Chondrocyte (in vitro differentiated cells): Measurements from ENCODE around the gene SH3BP1. TPM values are rescaled to one million over a fixed set of nuclear protein-coding genes. Genes with fewer than 3 reads are reported as not detected.

Source experiments
- DNase-seq: peaks from one replicate; pipeline ENCODE4 v3.0.0; 2021; ENCODE audit warnings: mixed read lengths, low spot score
- H3K27ac Mint-ChIP-seq: one replicate; pipeline ENCODE4 v1.8.0; 2021; ENCODE audit warnings: mild to moderate bottlenecking, moderate library complexity, mixed read lengths; ENCODE audit not compliant: unreplicated experiment
- H3K27me3 Mint-ChIP-seq: 2 replicates; pipeline ENCODE4 v1.8.0; 2021; ENCODE audit warnings: low read depth, mixed read lengths
- H3K36me3 Mint-ChIP-seq: 2 replicates; pipeline ENCODE4 v1.8.0; 2021; ENCODE audit warnings: low read depth, mixed read lengths
- H3K4me1 Mint-ChIP-seq: 2 replicates; pipeline ENCODE4 v1.8.0; 2021; ENCODE audit warnings: low read depth, mild to moderate bottlenecking, mixed read lengths
- H3K4me3 Mint-ChIP-seq: one replicate; pipeline ENCODE4 v1.8.0; 2021; ENCODE audit warnings: mild to moderate bottlenecking, moderate library complexity, mixed read lengths; ENCODE audit not compliant: unreplicated experiment
- H3K9me3 Mint-ChIP-seq: 2 replicates; pipeline ENCODE4 v1.8.0; 2021; ENCODE audit warnings: low read depth, mixed read lengths
- CTCF ChIP-seq: fragments of 200-600 bp; sonication (generic); IDR thresholded peaks from 2 replicates; pipeline ENCODE4 v1.5.0; 2021; ENCODE audit warnings: antibody characterized with exemption, mild to moderate bottlenecking, moderate library complexity
- total RNA-seq: library from RNA; stranded (reverse); gene quantifications from 3 replicates; pipeline ENCODE4 v1.2.1, GENCODE V29; 2021

The SH3BP1 gene
- total RNA-seq, 1 donor from 2014 or later, result 2.7 TPM

DNA sequence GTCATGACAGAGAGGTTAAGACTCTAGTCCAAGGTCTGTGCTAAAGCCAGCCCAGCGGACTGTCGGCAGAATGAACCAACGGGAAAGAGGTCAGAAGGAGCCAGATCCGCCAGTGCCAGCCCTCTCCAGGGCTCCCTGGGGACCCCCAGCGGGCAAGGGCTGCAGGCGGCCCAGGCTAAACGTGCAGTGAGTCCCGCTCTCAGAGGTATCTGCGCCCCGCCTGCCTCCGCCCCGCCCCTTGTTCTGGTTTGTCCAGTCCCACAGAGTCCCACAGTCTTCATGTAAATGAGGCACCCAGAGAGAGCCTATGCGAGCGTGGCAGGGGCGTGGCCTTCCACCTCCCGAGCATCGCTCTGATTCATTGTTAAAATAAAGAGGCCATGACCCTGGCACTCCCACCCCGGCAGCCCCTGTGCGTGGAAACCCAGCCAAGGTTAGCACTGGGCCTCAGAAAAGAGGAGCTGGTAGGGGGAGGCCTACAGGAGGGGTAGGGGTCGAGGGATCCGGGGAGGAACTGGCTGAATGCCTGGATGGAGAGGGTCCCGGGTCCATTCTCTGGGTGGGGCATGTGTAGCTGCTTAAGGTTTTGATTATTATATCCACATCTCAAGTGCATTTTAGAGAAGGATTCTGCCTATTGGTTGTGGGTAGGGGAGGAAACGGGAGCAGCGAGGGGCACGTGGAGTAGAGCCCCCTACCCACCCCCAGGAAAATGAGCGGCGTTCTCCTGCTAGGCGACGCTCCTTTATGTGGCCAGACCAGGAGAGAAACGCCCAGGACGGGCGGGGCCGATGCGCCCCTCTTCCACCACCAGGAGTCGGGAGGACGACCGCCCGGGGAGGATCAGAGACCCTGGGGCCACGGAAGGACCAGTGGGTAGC is 57.4 kb downstream of the SH3BP1 start, which contains the start of gene TRIOBP:
TRIOBP (plus strand) TSS at position 392 of the 881 bp plus-strand sequence. CDS start 4,318 bp downstream, outside the sequence.
- DNase-seq, result no peak
- Mint-ChIP-seq H3K27me3 (no peaks in the 10 kb centered on the region), H3K36me3 (peaks cover 7% of the 10 kb centered on the region), H3K4me3 (peak within 1 kb of the TSS; percentile 62), H3K9me3 (no peaks in the 10 kb centered on the region), H3K27ac (peak within 1 kb of the TSS; percentile 73), H3K4me1 (peaks cover 16% of the 10 kb centered on the region)
- peak; percentile 67 for TF ChIP-seq CTCF

GRCh38 chr22:37697538-37697835 is 58.0 kb downstream of the SH3BP1 start:
- no peak overlapping the region for H3K27ac Mint-ChIP-seq
- H3K36me3 Mint-ChIP-seq, result peaks cover 4% of the 10 kb centered on the region
- H3K9me3 Mint-ChIP-seq, result no peaks in the 10 kb centered on the region

DNA sequence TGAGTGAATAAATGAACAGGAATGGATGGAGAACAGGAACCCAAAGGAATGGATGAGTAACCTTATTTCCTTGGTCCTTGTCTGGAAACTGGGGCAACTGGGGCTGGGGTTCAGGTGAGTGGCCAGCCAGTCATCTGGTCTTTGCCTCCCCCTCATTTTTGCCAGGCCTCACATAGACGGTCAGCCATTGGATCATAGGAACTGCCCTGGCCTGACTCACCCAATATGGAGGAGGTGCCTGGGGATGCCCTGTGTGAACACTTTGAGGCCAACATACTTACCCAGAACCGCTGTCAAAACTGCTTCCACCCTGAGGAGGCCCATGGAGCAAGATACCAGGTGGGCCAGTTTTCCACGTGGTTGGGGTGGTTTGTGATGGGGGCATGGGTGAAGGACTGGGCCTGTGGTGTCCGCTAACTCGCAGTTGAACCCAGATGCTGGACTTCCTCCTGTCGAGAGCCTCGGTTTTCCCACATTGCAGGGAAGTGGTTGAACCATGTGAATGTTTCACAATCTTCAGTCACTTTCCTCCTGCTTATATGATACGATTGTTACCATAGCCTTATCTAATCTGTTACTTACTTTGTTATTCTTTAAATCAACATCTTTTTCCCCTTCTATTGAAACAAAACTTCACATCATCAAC is 61.8 kb downstream of the SH3BP1 start:
- no peak for DNase-seq
- peaks cover 1% of the 10 kb centered on the region for H3K36me3 Mint-ChIP-seq
- no peak overlapping the region for H3K4me3 Mint-ChIP-seq
- no peak for TF ChIP-seq CTCF
- no peak overlapping the region for H3K27ac Mint-ChIP-seq
- no peaks in the 10 kb centered on the region for H3K9me3 Mint-ChIP-seq
- H3K27me3 Mint-ChIP-seq, result no peaks in the 10 kb centered on the region
- peaks cover 10% of the 10 kb centered on the region for H3K4me1 Mint-ChIP-seq

More at GRCh38 chr22:37697538-37697835, 58.0 kb downstream of the SH3BP1 start:
- Mint-ChIP-seq H3K4me1 (peaks cover 16% of the 10 kb centered on the region), H3K4me3 (no peak overlapping the region), H3K27me3 (no peaks in the 10 kb centered on the region)
- no peak for DNase-seq
- no peak for TF ChIP-seq CTCF

GRCh38 chr22:37703906-37704305 is 64.4 kb downstream of the SH3BP1 start:
- Mint-ChIP-seq H3K4me1 (no peaks in the 10 kb centered on the region), H3K36me3 (peaks cover 1% of the 10 kb centered on the region), H3K27ac (no peak overlapping the region), H3K9me3 (no peaks in the 10 kb centered on the region), H3K27me3 (no peaks in the 10 kb centered on the region), H3K4me3 (no peak overlapping the region)
- TF ChIP-seq CTCF, result no peak
- no peak for DNase-seq

DNA sequence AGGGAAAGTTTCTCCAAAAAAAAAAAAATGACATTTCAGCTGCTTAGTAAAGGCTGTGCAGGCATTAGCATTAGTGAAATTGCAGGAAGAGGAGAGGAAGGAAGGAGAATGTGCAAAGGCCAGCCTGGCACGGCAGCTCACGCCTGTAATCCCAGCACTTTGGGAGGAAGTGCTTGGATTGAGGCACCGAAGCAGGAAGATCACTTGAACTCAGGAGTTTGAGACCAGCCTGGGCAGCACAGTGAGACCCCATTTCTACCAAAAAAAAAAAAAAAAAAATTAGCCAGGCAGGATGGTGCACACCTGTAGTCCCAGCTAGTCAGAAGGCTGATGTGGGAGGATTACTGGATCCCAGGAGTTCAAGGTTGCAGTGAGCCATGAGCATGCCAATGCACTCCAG is 65.2 kb downstream of the SH3BP1 start:
- Mint-ChIP-seq H3K4me1 (no peaks in the 10 kb centered on the region), H3K4me3 (no peak overlapping the region), H3K36me3 (peaks cover 1% of the 10 kb centered on the region), H3K27me3 (no peaks in the 10 kb centered on the region), H3K9me3 (no peaks in the 10 kb centered on the region), H3K27ac (no peak overlapping the region)
- TF ChIP-seq CTCF, result no peak
- no peak for DNase-seq
